SU-DHL-6 (cell line): ENCODE results near the gene NTRK3.

Source experiments
- CTCF ChIP-seq: fragments of 200-600 bp; sonication (generic); IDR thresholded peaks from one replicate; pipeline ENCODE4 v1.5.1; 2017; ENCODE audit warnings: antibody characterized with exemption, mild to moderate bottlenecking, low read length, moderate library complexity; ENCODE audit not compliant: insufficient read depth, poor library complexity, severe bottlenecking
- EZH2phosphoT487 ChIP-seq: fragments of 200-600 bp; sonication (generic), shearing (Covaris generic); conservative IDR thresholded peaks from 2 replicates; pipeline ENCODE4 v1.6.1; 2018; ENCODE audit warnings: mild to moderate bottlenecking, antibody characterized with exemption, low read length, moderate library complexity, mixed read lengths

- TF ChIP-seq CTCF (no peak), EZH2phosphoT487 (no peak)
Observed at GRCh38 chr15:87816016-87816415, 440.5 kb downstream of the NTRK3 start.
